HCT116 (cell line): ENCODE results near the gene CIDEA. TPM values are rescaled to one million over a fixed set of nuclear protein-coding genes. Genes with fewer than 3 reads are reported as not detected.

Source experiments
- ATAC-seq: fragments of 200-7000 bp; cut with Tn5 transposase; 2 replicates; pipeline ENCODE4 v1.9.1; 2020; ENCODE audit warnings: mild to moderate bottlenecking, moderate library complexity
- BruUV-seq: library from RNA; stranded (reverse); fragments of 400-500 nt; replicated peaks from 2 replicates; lab custom pipeline; 2021; lab: Mats Ljungman, UMichigan
- CTCF ChIA-PET: fragments of 300-600 bp; sonication (Branson Sonifier 250); formaldehyde crosslinking; loops from one replicate; lab custom pipeline; 2021; ENCODE audit warnings: antibody characterized with exemption; lab: Charles Lee
- POLR2A ChIA-PET: fragments of 300-600, 350-600 bp; sonication (Branson Sonifier 250); formaldehyde crosslinking; loops from one replicate; lab custom pipeline; 2021; ENCODE audit warnings: antibody characterized with exemption; lab: Charles Lee
- RAD21 ChIA-PET, 2 experiments: fragments of 300-600 bp; sonication (Branson Sonifier 250); formaldehyde crosslinking; loops; one replicate each; lab custom pipeline; 2023; ENCODE audit warnings: low total read pairs in 2 of 2; ENCODE audit not compliant: uncharacterized antibody in 2 of 2, unreplicated experiment in 2 of 2, low non-redundant PET in 1 of 2; lab: Charles Lee
- DNase-seq: peaks from one replicate; pipeline ENCODE4 v3.0.0-alpha.2; 2010; ENCODE audit warnings: low read depth, low spot score
- H2AFZ ChIP-seq: fragments of 200-600 bp; shearing (Covaris generic), sonication (generic); 2 replicates; pipeline ENCODE4 v1.6.1; 2017; ENCODE audit warnings: low read depth, mixed run types, mixed read lengths, antibody characterized with exemption, low read length; ENCODE audit not compliant: poor library complexity, severe bottlenecking
- H3K27ac ChIP-seq: 2 replicates; pipeline ENCODE4 v1.5.1; 2012; ENCODE audit warnings: low read depth, low read length
- H3K27me3 ChIP-seq: fragments of 200-600 bp; sonication (generic); 2 replicates; pipeline ENCODE4 v1.6.1; 2016; ENCODE audit warnings: mixed run types, low read length, mixed read lengths; ENCODE audit not compliant: insufficient read depth
- H3K36me3 ChIP-seq, 2 experiments: fragments of 200-500 bp in 1 of 2; fragments of 200-600 bp in 1 of 2; sonication (Bioruptor generic) in 1 of 2; sonication (generic) in 1 of 2; 2 replicates each; pipeline versions ENCODE4 v1.5.1 to v1.6.1; 2014 to 2016; ENCODE audit warnings: low read length in 2 of 2, inconsistent platforms in 1 of 2, mixed read lengths in 1 of 2, mixed run types in 1 of 2; ENCODE audit not compliant: insufficient read depth in 2 of 2, control insufficient read depth in 1 of 2
- H3K4me1 ChIP-seq, 2 experiments: fragments of 200-600 bp in 1 of 2; sonication (generic) in 1 of 2; 2 replicates each; pipeline versions ENCODE4 v1.5.1 to v1.6.1; 2012 to 2017; ENCODE audit warnings: low read length in 2 of 2, inconsistent platforms in 1 of 2, mild to moderate bottlenecking in 1 of 2, mixed read lengths in 1 of 2, mixed run types in 1 of 2, moderate library complexity in 1 of 2; ENCODE audit not compliant: insufficient read depth in 2 of 2, control insufficient read depth in 1 of 2
- H3K4me2 ChIP-seq: fragments of 200-600 bp; sonication (generic); 2 replicates; pipeline ENCODE4 v1.6.1; 2017; ENCODE audit warnings: mixed run types, low read length, mixed read lengths
- H3K4me3 ChIP-seq, 2 experiments: fragments of 200-600 bp in 1 of 2; sonication (generic) in 1 of 2; replicated peaks in 1 of 2; 2 replicates each; pipeline ENCODE4 v1.5.1; 2011 to 2016; ENCODE audit warnings: low read length in 2 of 2, control low read depth in 1 of 2, low read depth in 1 of 2, mild to moderate bottlenecking in 1 of 2, mixed read lengths in 1 of 2, mixed run types in 1 of 2
- H3K79me2 ChIP-seq: fragments of 200-600 bp; sonication (generic); 2 replicates; pipeline ENCODE4 v1.6.1; 2017; ENCODE audit warnings: mild to moderate bottlenecking, mixed run types, low read length, moderate library complexity, mixed read lengths; ENCODE audit not compliant: insufficient read depth
- H3K9ac ChIP-seq: fragments of 200-600 bp; sonication (generic); 2 replicates; pipeline ENCODE4 v1.6.1; 2016; ENCODE audit warnings: low read length, mixed read lengths
- H3K9me2 ChIP-seq: fragments of 200-600 bp; sonication (generic), shearing (Covaris generic); 2 replicates; pipeline ENCODE4 v1.6.1; 2017; ENCODE audit warnings: mixed run types, mild to moderate bottlenecking, moderate library complexity; ENCODE audit not compliant: insufficient read depth
- H3K9me3 ChIP-seq, 2 experiments: fragments of 200-500 bp in 1 of 2; fragments of 200-600 bp in 1 of 2; sonication (Bioruptor generic) in 1 of 2; sonication (generic) in 1 of 2; 2 replicates each; pipeline ENCODE4 v1.6.1; 2014 to 2017; ENCODE audit warnings: low read length in 2 of 2, mixed read lengths in 2 of 2, inconsistent platforms in 1 of 2, low read depth in 1 of 2, mild to moderate bottlenecking in 1 of 2, mixed run types in 1 of 2, moderate library complexity in 1 of 2; ENCODE audit not compliant: control insufficient read depth in 1 of 2, insufficient read depth in 1 of 2
- H4K20me1 ChIP-seq: fragments of 200-600 bp; sonication (generic), shearing (Covaris generic); 2 replicates; pipeline ENCODE4 v1.6.1; 2017; ENCODE audit warnings: mixed run types, mild to moderate bottlenecking, moderate library complexity; ENCODE audit not compliant: insufficient read depth
- CBX3 ChIP-seq: IDR thresholded peaks from 2 replicates; pipeline ENCODE4 v1.6.1; 2012; ENCODE audit warnings: low read depth
- EGR1 ChIP-seq: IDR thresholded peaks from 2 replicates; pipeline ENCODE4 v1.6.1; 2012; ENCODE audit warnings: low read depth
- REST ChIP-seq: IDR thresholded peaks from 2 replicates; pipeline ENCODE4 v1.6.1; 2012; ENCODE audit warnings: low read depth
- intact Hi-C: fragments of 100-400 bp; cut with micrococcal nuclease; formaldehyde crosslinking; loops from 2 replicates; pipeline ENCODE4 v1.10.0; 2022
- total RNA-seq: library from RNA; stranded (reverse); gene quantifications from one replicate; pipeline ENCODE4 v1.2.1, GENCODE V29; 2021; ENCODE audit not compliant: unreplicated experiment

The CIDEA gene
- total RNA-seq, 1 experiment from 2014 or later = not detected

GRCh38 chr18:12326711-12327460 lies 72.7 kb downstream of the CIDEA start:
- no peaks in the 10 kb centered on the region for H3K9me2 ChIP-seq
- peaks cover 13 to 39% of the 10 kb centered on the region in 2 experiments; a peak in 2 of 4 replicates for H3K36me3 ChIP-seq
- no peak overlapping the region for H3K4me3 ChIP-seq
- no peaks in the 10 kb centered on the region for H4K20me1 ChIP-seq
- no peaks in the 10 kb centered on the region for H3K27me3 ChIP-seq
- TF ChIP-seq EGR1 (no peak), CBX3 (no peak), REST (no peak)
- ATAC-seq = no peak
- H3K4me2 ChIP-seq = no peak overlapping the region
- intact Hi-C loops = loop anchor here (5.0 kb wide), 1 partner anchor 335 kb away; no protein-coding TSS in a partner anchor
- H3K27ac ChIP-seq = no peak overlapping the region
- peaks cover 41% of the 10 kb centered on the region for H3K79me2 ChIP-seq
- ChIA-PET CTCF (interaction anchor here (1.4 to 2.5 kb wide), 3 partner anchors 8 to 184 kb away, joined by 3 to 17 read pairs (median 17); no protein-coding TSS in a partner anchor), RAD21 (no interaction called here), POLR2A (no interaction called here)
- no peak overlapping the region for H3K9ac ChIP-seq
- H3K9me3 ChIP-seq = no peaks in the 10 kb centered on the region
- peaks cover 0 to 7% of the 10 kb centered on the region in 2 experiments; a peak in 1 of 4 replicates for H3K4me1 ChIP-seq
- BruUV-seq = no TSS peak
- H2AFZ ChIP-seq = no peak overlapping the region
- DNase-seq = no peak

Other genes with a start within 250 kb of the CIDEA start
- 0.34 TPM for gene ANKRD62, start 160.5 kb upstream of the CIDEA start, total RNA-seq
- 87.4 TPM for gene TUBB6, start 53.9 kb downstream of the CIDEA start, total RNA-seq
- 66.7 TPM for gene AFG3L2, start 122.9 kb downstream of the CIDEA start, total RNA-seq
- 7.4 TPM for gene PRELID3A, start 153.6 kb downstream of the CIDEA start, total RNA-seq